Measurements from ENCODE around the gene DLX6.

GRCh38 chr7:97043281-97043680 is 37.9 kb downstream of the DLX6 start:
- TF ChIP-seq CTCF (IDR thresholded peaks at IDR 0.05): no peak
- TF ChIP-seq SIN3A (IDR thresholded peaks at IDR 0.05; ENCODE audit: borderline replicate concordance, insufficient read depth, low read depth, low read length): no peak
- TF ChIP-seq REST (IDR thresholded peaks at IDR 0.05; ENCODE audit: insufficient read depth in 1 of 2, low read depth in 2 of 2, low read length in 1 of 2): no peak
